ENCODE results near the gene PCDHGC3. TPM values are rescaled to one million over a fixed set of nuclear protein-coding genes. Genes with fewer than 3 reads are reported as not detected.

PCDHGC3 gene
- total RNA-seq, 4 donors from 2014 or later = 6.0 to 17.0 (median 13.6) TPM

DNA sequence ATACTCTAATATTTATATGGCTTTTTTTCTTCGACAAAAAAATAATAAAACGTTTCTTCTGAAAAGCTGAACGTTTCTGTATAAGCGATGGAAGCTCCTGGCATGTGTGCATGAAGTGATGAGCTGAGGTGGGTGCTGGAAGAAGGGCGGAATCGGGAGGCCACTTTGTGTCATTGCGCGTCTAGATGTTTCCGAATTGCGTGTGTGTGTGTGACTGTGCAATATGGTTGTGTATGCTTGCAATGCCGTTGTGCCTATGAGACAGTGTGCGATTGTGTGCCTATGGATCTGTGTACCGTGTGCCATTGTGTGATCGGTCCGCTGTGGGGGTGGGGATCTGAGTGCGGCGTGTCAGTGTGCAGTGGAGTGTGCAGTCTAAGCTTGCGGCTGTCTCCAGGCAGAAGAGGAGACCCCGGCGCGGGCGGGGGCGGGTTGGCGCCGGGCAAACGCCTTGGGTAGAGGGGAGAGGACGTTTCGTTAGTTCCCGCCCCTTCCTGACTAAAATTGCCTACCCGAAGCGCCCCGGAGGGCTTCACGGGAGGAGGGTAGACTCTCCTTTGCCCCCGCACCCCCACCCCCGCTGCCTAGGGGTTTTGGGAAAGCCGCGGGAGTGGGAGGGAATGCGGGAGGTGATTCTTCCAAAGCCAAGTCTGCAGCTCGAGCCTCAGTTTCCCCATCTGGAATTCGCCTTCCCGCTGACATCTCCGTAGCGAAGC, 37.3 kb downstream of the PCDHGC3 start:
- Histone ChIP-seq H3K27me3 (no peaks in the 10 kb centered on the region), H3K36me3 (peaks cover 0 to 7% (median 0%) of the 10 kb centered on the region in 4 donors), H3K27ac (peak overlapping the region; percentile 78 to 91 (median 89)), H3K4me1 (peaks cover 21 to 48% (median 29%) of the 10 kb centered on the region in 4 donors), H3K9me3 (no peaks in the 10 kb centered on the region), H3K4me3 (peak overlapping the region; percentile 43 to 50 (median 48))
- 4 to 12% methylated on average over 11 to 26 of the region's 43 CpGs for WGBS, 2 donors (ENCODE audit: low coverage in 1 of 2)
- no peak for DNase-seq
- TF ChIP-seq POLR2AphosphoS5 (IDR thresholded peaks at IDR 0.05) = peak in 1 of 3 donors; percentile 5
- TF ChIP-seq EP300 (IDR thresholded peaks at IDR 0.05; ENCODE audit: low read depth) = no peak
- in situ Hi-C loops (cut with MboI; ENCODE audit: low pct_ligation_motif_present in 1 of 4, low pct_unique_long_range_greater_than_20kb in 1 of 4, low sequenced_read_pairs in 3 of 4) (no loop called here), intact Hi-C loops (cut with DNase I; ENCODE audit: low total_unique reads) (loop anchor here (5.0 kb wide), 1 partner anchor 36 kb away; the partner anchor contains the start of gene PCDHGC3)

DNA sequence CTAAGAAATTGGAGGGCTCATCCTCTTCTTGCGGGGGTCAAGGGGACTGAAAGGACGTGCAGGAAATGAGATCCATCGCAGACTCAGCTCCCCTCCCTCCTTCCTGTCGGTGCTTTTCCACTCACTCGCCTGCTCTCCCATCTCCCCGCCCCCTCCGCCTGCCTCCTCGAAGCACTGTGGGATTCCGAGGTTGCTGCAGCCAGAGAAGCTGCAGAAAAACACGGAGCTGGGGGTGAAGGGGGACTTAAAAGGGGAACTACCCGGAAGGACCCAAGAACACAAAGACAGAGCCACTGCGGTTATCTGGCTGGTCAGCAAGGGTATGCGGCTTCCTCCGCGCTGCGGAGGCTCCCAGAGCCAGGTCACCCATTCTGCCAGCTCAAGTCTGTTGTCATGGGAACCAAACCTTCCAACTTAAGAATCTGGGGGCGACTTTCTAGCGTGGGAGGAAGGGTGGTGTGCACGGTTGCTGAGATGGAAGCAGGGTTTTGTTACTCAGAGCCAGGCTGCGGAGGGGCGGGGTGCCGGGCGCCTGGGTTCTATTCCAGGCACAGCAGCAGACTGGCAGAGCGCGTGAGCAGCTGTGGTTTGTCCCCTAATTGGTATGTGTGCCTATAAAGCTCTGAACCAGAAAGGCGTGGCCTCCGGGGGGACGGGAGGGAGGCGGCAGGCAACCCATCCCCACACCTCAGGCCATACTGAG, 38.0 kb downstream of the PCDHGC3 start:
- intact Hi-C loops (cut with DNase I; ENCODE audit: low total_unique reads) (loop anchor here (5.0 kb wide), 1 partner anchor 36 kb away; the partner anchor contains the start of gene PCDHGC3), in situ Hi-C loops (cut with MboI; ENCODE audit: low pct_ligation_motif_present in 1 of 4, low pct_unique_long_range_greater_than_20kb in 1 of 4, low sequenced_read_pairs in 3 of 4) (no loop called here)
- peak overlapping the region; percentile 78 to 91 (median 89) for H3K27ac ChIP-seq
- H3K4me3 ChIP-seq = peak overlapping the region; percentile 43 to 50 (median 48)
- TF ChIP-seq POLR2A (IDR thresholded peaks at IDR 0.05) (no peak), POLR2AphosphoS5 (IDR thresholded peaks at IDR 0.05) (peak in 2 of 3 donors; percentile 3 to 9), EP300 (IDR thresholded peaks at IDR 0.05; ENCODE audit: low read depth) (no peak)
- TF ChIP-seq, protein P1, sequence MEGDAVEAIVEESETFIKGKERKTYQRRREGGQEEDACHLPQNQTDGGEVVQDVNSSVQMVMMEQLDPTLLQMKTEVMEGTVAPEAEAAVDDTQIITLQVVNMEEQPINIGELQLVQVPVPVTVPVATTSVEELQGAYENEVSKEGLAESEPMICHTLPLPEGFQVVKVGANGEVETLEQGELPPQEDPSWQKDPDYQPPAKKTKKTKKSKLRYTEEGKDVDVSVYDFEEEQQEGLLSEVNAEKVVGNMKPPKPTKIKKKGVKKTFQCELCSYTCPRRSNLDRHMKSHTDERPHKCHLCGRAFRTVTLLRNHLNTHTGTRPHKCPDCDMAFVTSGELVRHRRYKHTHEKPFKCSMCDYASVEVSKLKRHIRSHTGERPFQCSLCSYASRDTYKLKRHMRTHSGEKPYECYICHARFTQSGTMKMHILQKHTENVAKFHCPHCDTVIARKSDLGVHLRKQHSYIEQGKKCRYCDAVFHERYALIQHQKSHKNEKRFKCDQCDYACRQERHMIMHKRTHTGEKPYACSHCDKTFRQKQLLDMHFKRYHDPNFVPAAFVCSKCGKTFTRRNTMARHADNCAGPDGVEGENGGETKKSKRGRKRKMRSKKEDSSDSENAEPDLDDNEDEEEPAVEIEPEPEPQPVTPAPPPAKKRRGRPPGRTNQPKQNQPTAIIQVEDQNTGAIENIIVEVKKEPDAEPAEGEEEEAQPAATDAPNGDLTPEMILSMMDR (IDR thresholded peaks at IDR 0.05) = no peak
- 20 to 33% methylated on average over 1 to 29 of the region's 29 CpGs for WGBS, 2 donors (ENCODE audit: low coverage in 1 of 2)
- peak; percentile 66 for DNase-seq
- H3K36me3 ChIP-seq = peaks cover 0 to 7% (median 0%) of the 10 kb centered on the region in 4 donors
- peaks cover 16 to 41% (median 23%) of the 10 kb centered on the region in 4 donors for H3K4me1 ChIP-seq
- H3K27me3 ChIP-seq = no peaks in the 10 kb centered on the region
- no peaks in the 10 kb centered on the region for H3K9me3 ChIP-seq

DNA sequence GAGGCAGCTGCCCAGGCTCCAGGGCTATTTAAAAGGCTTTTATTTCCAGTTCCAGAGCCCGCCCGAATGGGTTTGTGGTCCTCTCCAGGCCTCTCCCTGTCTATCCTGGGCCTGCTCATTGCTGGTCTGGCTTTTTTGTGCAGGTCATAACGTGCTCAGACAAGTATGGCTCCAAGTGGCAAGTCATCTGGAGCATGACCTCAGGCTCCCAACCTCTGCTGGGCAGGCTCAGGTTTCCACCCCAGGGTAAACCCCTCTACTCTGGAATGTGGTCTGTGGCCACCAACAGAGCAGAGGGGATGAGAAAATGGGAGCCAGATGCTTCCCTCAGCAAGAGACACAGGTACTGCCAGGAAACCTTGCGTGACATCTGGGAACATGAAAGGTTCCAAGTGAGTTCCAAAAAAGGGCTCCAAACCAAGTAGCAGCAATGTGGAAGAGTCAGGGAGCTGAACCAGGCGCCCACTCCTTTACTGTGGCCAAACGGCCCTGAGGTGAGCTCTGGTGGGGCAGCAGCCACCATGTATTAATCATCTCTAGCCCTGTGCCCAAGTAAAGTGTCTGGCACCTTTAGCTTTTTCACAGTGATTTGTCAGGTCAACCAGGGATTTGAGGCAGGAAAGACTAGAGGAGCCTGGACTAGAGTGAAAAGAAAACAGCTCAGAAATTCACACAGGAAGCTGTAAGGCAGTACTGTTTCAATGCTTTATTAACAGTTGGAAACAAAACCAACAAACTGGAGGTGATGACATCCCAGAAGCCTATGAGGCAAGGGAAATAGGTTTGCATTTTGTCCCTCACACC, 38.8 kb downstream of the PCDHGC3 start:
- Histone ChIP-seq H3K27me3 (no peaks in the 10 kb centered on the region), H3K4me1 (peaks cover 12 to 33% (median 20%) of the 10 kb centered on the region in 4 donors), H3K27ac (peak overlapping the region; percentile 78 to 91 (median 89)), H3K36me3 (peaks cover 0 to 7% (median 4%) of the 10 kb centered on the region in 4 donors), H3K4me3 (peak overlapping the region in 1 of 4 donors; percentile 49), H3K9me3 (no peaks in the 10 kb centered on the region)
- in situ Hi-C loops (cut with MboI; ENCODE audit: low pct_ligation_motif_present in 1 of 4, low pct_unique_long_range_greater_than_20kb in 1 of 4, low sequenced_read_pairs in 3 of 4) (no loop called here), intact Hi-C loops (cut with DNase I; ENCODE audit: low total_unique reads) (loop anchor here (5.0 kb wide), 1 partner anchor 37 kb away; the partner anchor contains the start of gene PCDHGC3)
- WGBS, 2 donors (ENCODE audit: low coverage in 1 of 2) = 59% methylated on average over 6 of the region's 6 CpGs; no CpG with 5 or more reads in 1 of the 2 donors
- TF ChIP-seq POLR2A (IDR thresholded peaks at IDR 0.05) = no peak
- TF ChIP-seq, protein P1 (IDR thresholded peaks at IDR 0.05) = no peak
- TF ChIP-seq EP300 (IDR thresholded peaks at IDR 0.05; ENCODE audit: low read depth) = no peak
- TF ChIP-seq POLR2AphosphoS5 (IDR thresholded peaks at IDR 0.05) = no peak
- DNase-seq = no peak

DNA sequence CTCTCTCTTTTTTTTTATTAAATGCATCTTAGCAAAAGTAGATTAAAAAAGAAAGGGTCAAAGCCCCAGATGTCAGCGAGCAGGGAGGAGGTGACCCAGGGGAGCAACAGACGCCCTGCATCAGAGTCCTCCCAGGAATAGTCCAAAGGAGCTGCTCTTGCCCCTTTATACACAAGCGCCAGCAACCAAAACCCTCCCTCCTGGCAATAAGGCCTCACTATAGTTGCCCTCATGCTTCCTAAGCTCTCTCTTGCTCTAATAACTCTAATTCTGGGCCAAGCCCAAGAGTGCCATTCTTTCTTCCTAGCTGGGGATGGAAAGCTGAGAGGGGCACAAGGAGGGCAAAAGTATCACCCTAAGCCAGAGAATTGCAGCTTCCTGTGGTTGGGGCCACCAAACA, 39.4 kb downstream of the PCDHGC3 start:
- Histone ChIP-seq H3K9me3 (no peaks in the 10 kb centered on the region), H3K4me1 (peaks cover 12 to 30% (median 21%) of the 10 kb centered on the region in 4 donors), H3K4me3 (no peak overlapping the region), H3K27me3 (no peaks in the 10 kb centered on the region), H3K36me3 (peaks cover 0 to 9% (median 4%) of the 10 kb centered on the region in 4 donors), H3K27ac (peak overlapping the region; percentile 78 to 91 (median 89))
- WGBS, 2 donors (ENCODE audit: low coverage in 1 of 2) = 79 to 90% methylated on average over 3 of the region's 3 CpGs
- in situ Hi-C loops (cut with MboI; ENCODE audit: low pct_ligation_motif_present in 1 of 4, low pct_unique_long_range_greater_than_20kb in 1 of 4, low sequenced_read_pairs in 3 of 4) (no loop called here), intact Hi-C loops (cut with DNase I; ENCODE audit: low total_unique reads) (no loop called here)
- no peak for DNase-seq
- TF ChIP-seq EP300 (IDR thresholded peaks at IDR 0.05; ENCODE audit: low read depth) = no peak

All from transverse colon (tissue), 4 donors.